NCI-H2107 (cell line): ENCODE results near the gene CSRNP3.

Experiments used
- DNase-seq: peaks from one replicate; lab custom pipeline; 2025; lab: John Stamatoyannopoulos, UW

Gene CSRNP3

DNA sequence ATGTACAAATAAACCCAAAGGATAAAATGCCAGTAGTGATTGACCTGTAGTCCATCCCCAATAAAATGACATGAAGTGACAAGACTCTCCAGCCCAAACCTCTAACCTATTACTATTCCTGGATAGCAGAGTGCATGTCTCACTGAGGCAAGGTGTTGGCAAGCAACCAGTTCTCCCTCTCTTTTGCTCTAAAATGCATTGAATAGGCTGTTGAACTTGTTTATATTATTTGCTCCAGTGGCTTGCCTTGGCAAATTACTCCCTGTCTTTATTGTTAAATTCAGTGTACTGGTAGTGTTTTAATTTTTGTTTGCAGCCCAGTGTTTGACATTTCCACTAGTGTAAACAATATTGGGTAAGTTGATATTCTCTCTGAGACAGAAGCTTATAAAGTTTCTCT, 70.5 kb downstream of the CSRNP3 start:
- DNase-seq = no peak

DNA sequence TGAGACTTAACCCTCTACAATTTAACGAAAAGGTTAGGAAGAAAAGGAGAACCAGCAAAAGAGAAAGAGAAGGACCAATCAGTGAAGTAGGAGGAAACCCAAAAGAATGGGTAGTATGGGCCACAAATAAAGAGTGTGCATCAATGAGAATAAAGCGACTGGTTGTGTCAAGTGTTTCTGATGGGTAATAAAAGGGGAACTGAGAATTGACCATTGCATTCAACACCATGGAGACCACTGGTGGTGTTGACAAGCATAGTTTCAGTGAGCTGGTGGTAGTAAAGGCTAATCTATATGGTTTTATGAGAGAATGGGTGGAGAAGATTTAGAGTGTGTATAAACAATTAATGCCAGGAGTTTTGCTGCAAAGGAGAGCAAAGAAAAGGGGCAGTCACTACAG, 75.4 kb downstream of the CSRNP3 start:
- no peak for DNase-seq

DNA sequence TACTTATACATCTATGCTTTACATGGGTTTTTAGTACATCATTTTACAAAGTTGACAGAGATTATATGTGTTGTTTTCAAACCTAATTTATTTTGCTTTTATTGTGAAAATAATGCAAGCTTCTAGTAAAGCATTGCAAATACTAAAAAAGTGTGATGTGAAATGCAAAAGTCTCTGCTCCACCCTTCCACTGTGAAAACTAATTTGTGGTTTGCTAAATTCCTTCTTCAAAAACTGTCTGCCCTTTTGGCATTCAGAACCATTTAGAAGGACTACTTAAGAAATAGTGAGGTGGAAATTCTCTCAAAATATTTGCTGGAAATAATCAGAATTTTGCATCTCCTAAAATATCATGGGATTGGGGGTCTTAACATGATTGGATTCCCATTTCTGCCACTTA, 78.4 kb downstream of the CSRNP3 start:
- no peak for DNase-seq

DNA sequence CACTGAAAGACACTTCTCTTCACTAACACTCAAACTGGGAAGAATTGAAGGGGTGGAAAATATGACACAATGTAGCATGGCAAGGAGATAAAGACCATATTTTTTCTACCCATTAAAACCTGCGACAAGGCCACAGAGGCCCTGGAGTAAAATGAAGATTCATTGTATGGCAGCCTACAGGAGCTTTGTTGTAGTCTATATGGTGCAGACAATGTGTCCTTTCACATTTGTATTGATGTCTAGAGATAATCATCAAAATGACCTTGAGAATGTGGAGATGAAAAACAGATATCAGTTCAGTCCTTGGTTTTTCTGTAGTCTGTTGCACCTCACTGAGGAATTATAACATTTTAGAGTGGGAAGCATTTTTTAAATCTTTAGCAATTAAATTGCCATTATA, 80.1 kb downstream of the CSRNP3 start:
- DNase-seq = no peak

DNA sequence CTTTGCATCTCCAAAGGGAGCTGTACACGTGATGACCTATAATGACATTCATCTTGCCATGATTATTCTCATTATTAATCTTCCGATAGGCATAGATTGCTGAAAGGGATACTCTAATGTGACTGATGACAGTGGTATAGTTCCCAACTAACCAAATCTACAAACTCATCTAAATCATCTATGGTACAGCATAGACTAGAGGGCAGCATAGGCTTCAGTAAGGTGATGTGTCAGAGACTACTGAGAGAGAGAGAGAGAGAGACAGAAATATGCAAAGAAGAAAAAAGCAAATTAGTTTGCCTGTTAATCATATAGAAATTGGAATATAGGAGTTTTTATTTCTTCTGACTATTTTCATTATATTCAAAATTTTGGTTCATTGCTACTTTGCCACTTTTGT, 89.3 kb downstream of the CSRNP3 start:
- DNase-seq = no peak

DNA sequence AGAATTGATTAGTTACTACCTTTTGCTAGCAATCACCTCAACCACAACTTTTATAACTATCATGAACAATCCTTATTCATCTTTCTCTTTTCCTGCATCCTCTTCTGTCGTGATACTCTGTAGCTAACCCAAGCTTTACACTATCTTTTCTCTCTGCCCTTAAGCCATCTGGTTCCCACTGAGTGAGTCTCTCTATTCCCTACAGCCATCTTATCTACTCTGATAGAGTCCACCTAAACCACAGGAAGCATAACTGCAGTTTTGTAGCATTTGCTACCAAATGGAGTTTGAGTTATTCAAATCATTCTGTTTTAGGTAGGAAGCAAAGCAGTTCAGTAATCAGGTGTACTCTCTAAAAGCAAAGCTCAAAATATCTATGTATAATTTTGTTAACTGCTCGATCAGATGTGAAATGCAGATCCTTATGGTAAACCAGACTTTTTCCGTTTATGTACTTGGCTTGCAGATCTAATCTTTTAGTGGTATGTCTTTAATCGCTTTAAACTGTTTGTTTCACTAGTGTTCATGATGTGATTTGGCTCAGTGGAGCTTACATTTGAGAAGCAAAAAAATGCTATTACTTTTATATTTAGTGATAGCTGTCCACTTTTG, 91.0 kb downstream of the CSRNP3 start:
- DNase-seq = no peak

DNA sequence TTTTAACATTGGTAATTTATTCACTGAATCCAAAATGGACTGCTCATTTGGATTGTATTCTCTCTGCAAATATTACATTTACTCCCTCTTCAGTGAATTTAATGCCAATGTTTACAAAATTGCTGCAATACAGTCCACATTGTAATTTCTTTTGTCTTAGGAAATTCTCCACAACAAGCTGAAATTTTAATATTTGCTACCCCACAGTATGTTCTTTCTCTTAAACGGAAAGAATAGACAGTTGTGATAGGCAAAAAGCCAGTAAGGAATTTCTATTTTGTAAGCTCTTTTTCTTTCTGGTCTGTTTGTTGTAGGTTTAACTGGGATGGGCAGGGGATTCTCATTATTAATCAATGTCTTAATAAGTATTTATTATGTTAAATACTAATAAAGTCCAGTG, 92.0 kb downstream of the CSRNP3 start:
- no peak for DNase-seq

DNA sequence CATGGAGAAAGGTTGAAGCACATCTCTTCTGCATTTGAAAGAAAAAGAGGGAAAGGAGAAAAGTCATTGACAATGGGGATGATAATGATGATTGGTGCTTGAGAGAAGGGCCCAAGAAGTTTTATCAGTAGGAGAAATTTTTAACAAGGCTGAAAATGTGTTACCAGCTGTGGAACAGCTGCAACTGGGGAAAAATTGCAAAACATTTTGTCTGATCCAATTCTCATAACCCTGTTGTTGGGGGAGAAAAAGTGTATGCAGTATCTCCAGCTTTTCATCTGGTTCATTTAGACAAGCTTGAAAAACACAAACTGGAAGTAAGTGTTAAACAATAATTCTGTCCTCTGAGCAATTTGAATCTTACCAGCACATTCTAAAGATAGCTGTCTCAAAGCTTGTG, 92.7 kb downstream of the CSRNP3 start:
- no peak for DNase-seq

DNA sequence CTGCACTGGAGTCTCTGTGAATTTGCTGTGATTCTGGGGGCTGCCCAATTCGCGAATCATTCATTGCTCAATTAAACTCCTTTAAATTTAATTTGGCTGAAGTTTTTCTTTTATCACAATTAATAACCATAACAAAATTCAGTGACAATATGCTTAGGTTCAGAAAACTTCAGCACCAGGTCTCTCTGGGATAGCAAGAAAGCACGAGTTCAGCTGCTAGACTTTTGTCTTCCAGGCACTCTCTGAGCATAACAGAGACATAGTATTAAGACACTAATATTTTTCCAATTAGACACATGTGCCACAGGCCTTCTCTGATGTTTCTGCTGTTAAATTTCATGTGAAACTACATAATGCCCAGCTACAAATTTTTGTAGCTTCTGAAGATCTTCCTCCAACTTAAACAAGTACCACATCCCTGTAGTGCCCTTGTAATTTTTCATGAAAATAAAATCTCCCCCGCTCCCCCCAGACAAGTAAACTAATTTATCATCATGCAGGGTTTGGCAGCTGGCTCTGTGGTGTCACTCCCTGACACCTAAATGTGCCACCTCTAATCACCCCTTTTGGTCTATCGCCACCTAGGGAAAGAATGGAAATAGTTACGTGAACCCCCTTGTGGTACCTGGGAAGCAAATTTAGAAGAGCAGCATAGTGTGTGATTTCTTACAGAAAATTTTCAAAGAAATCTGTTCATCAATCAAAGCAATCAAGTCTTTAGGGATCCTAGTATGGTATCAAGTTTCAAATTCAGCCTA, 94.1 kb downstream of the CSRNP3 start:
- DNase-seq = no peak

DNA sequence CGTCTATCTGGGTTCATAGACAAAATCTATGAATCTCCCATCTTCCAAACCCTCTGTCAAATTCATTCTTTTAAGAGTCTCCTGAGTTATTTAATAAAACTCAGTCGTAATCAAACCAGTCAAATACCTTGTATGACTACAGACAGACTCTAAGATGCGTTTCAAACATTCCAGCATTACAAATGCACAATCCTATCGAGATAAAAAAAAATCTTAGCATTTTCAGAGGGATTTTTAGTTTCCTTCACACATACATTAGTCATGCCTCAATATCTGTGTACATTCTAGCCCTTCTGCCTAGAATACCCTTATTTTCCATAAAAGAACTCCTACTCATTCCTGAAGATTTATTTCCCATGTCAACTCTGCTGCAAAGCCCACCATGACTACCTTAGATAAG, 96.5 kb downstream of the CSRNP3 start:
- DNase-seq = no peak

DNA sequence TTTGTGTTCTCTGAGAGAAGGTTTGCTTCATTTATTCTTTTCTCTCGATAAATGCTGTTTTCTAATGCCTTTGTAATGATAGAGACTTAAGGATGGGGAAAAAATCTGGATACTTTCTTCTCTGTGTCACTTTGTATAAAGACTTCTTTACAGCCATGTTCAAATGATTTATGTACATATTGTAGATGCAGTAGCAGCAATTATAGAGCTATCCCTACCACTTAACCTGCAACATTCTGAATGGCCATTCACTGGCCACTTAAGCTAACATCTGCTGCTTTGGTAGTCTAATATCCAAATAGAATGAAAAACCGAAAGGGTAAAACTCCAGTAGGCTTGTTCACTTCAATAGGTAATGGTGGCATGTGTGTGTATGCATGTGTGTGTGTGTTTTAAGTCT, 97.8 kb downstream of the CSRNP3 start:
- DNase-seq = no peak

DNA sequence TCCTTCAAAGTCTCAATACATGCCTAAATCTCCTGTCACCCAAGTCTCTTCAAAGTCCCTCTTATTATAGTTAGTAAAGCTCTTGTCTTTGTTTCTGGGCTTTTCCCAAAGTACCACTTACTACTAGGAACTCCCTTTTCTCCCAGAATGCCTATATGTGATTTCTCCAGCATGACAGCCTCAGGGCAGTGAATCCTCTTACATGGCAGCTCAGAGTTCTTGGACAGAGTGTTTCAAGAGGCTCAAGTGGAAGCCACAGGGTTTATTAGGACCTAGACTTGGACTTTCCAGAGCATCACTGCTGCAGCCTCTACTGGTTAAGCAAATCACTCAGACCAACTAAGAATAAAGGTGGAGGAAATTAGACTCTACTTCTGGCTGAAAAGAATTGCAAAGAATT, 98.9 kb downstream of the CSRNP3 start:
- DNase-seq = no peak

DNA sequence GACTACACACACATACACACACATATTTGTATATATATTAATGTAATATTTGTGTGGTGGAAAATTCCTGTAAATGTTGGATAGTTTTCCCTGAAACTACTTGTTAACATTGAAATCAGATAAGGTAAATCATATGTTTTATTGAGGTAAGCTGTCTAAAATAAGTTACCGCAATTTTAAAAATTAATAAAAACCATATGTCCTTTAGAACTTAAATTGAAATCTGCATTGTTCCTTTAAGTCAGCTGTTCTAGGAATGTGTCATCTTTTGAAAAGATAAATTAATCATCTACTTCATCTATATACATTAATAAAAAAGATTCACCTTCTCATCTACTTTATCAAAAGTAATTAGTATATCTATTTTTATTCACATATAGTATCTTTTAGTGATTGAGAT, 102.0 kb downstream of the CSRNP3 start:
- DNase-seq = no peak

DNA sequence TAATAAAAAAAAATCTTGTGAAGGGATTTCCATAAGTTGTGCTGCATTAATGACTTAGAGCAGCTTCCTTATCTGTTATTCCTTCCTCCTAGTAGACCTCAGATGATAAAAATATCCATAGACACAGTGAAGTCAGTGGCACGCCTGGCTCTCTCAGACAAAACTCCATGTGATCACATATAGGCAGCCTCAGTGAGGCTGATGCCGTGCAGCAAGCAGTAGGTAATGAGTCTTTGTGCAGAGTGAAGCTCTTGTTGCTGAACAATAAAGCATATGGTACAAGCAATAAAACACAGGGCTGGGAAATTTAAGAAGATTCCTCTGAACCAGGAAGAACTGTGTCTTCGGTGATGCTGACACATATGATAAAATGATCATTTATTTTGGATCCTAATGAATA, 102.7 kb downstream of the CSRNP3 start:
- DNase-seq = peak; percentile 40

DNA sequence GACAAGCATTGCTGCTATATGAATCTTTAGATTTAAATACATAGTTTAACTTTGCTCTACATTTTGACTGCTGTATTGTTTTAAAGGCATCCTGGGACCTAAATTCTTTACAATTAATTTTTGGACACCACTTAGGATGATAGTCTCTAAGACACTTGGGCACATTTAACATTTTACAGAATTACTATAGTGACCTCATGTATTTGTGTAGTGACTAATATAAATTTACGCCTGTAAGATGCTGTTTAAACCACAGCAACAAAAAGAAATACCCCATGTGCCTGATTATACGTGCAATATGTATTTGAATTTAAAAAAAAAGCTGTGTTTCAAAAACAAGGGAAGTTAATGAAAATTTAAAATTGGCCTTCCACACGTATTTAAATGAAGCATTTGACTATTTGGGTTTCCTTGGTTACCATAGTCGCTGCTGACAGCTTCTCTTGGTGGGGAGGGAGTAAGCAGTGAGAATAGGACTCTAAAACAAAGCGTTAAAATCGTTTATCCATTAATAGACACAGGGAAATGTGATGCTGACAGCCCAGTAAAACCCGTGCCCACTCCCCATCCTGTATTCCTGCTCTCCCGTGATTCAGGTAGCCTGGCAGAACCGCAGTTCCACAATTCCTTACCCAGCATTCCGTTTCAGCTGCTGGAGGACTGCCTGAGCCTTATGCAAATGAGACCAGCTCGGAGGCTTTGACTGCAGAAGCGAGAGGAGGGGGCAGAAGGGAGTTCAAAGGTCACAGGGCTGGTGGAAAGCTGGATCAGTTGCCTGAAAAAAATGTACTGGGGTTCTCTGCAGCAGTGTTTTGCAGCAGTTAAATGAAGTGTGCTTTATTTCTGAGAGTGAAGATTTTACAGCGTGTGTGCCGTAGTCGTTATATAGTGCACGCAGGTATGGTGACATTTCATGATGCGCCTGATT, 104.3 kb downstream of the CSRNP3 start:
- DNase-seq = peak; percentile 48

DNA sequence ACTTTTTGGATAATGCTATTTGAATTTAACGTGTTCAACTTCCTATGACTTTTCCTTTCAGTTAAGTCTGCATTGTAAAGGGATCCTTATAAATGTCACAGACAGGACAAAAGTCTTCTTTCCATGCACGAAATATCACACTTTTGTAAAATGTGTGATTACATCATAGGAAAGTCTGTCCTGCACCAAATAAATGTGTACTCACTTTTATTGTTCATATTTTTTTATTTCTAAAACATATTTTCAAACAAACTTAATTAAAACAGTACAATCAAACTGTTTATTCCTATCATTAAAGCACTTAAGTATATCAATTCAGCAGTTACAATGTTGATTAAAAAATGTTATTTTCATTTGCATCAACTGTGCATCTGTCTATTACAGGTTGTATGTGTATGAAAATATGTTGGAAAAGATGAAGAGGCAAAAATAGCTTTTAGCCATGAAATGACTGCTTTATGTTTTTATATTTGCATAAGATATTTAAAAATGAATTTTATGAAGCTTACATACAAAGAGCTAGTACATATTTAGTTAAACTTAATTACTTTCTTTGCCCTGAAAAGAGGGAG, 105.6 kb downstream of the CSRNP3 start:
- DNase-seq = no peak

DNA sequence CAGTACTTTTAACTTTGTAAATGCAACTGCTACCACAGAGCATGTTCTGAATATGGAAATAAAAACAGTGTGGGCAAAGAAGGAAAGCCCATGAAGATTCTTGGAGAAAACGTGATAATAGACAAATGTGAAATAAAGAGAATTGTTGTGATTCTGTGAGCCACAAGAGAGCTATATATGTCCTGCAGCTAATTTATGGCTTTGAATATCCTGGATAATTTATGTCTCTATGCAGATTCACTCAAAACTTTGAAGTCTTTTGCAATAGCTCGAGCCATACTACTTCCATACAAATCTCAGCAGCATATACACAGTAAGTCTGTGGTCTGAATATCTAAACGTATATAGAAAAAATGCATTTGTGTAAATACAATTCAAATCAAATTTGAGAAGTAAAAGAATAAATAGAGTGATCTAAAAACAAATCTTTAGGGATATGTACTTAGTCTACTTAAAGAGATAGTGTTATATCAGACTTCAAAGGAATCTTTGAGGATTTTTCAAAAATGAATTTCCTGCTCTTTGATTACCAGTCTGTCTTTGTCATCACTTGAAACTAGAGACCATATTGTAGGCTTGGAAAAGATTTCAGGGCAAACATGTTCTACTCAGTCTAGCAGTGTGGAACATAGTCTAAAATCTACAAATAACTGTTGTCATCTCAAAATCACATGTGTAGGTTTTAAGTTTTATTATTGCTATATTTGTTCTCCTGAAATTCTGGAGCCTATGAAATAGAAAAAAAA, 107.1 kb downstream of the CSRNP3 start:
- DNase-seq = no peak

DNA sequence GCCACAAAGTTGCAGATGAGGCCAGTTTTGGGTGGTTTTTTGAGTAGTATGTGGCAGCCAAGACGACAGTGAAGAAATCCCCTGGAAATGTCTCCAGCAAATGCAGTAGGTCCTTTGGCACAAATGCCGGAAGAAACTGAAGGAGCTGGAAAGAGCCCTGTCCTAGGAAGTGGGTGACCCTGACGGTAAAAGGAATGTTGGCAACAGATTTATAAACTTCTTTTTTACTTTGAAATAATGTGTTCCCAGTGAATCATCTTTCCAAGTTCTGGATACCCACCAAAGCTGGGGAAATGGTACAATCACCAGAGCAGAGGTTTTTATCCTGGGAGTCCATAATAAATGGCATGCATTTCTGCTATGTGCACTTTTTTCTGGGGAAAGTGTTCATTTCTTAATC, 112.9 kb downstream of the CSRNP3 start:
- no peak for DNase-seq

DNA sequence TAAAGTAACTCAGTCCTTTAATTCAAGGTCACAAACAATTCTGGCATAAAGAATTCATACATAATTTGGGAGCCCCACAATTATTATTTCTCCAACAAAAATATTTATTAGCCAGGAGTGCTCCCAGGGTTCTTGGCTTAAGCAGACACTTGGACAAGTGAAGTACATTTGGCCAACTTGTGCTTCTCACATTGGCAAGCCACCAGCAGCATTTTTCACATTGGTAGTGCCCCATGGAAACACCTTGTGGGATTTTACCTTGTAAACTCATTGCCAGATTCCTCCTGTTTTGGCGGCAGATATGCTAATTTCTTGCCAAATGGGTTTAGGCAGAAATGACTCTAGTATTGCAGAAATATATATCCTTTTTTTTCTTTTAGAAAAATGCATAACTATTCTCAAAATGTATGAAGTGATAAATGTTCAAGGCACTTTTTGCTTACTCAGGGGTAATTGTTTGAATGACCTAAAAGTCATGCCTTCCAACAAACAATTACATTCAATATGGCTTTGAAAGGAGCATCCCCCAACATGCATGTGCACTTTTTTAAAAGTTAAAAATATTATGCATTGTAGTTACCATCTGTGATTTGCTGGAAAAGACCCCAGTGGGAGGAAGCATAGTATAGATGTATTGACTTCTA, 113.5 kb downstream of the CSRNP3 start:
- DNase-seq = no peak

DNA sequence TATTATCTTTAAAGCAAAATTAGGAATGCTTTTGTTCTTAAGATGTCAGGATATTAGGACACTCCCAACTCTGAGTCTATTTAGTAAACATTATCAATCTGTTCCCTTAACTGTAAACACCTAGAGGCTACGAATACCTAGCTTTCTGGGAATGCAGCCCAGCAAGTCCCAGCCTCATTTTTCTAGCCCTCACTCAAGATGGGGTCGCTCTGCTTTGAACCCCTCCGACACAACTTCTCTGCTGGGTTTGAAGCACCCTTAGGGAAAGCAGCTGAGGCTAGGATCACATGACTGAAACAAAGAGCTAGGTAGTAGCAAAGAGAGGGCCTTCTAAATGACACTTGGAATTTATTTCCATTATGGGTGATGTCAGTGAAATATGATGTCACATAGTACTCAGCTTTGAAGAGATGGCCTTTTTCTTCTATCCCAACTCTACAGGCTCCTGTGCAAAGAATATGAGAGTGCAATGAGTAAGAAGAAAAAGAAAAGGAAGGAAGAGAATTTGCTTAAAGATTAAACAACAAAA, 114.7 kb downstream of the CSRNP3 start:
- no peak for DNase-seq

DNA sequence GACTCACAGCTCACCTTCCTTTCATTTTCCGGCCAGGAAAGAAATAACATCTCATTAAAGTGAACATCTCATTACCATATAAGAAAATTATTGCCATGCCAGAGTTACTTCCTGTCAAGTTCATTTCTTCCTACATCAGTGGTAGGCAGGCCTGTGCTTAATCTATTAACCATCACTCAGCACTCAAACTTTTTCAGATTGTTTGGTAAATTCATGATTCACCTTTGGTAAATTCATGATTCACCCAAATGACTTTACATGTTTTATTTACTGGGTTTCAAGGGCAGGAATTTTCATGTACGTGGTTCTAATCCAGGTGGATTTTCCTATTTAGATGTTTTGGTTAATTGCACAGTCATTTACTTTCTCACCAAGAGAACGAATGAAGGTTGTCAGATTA, 116.5 kb downstream of the CSRNP3 start:
- DNase-seq = no peak
